SK-N-MC (cell line): Measurements from ENCODE around the gene PGLYRP3.

ENCODE experiments used
- DNase-seq: peaks from one replicate; pipeline ENCODE4 v3.0.0-alpha.2; 2011; ENCODE audit warnings: low read depth, low spot score
- H3K27ac ChIP-seq: fragments of 200-600 bp; sonication (generic); 2 replicates; pipeline ENCODE4 v1.5.1; 2016; ENCODE audit warnings: mixed run types
- H3K36me3 ChIP-seq: fragments of 200-600 bp; sonication (generic); 2 replicates; pipeline ENCODE4 v1.6.1; 2017; ENCODE audit warnings: antibody characterized with exemption, low read length, mixed read lengths; ENCODE audit not compliant: insufficient read depth
- H3K4me3 ChIP-seq: fragments of 200-600 bp; sonication (generic); 2 replicates; pipeline ENCODE4 v1.5.1; 2016
- H3K9ac ChIP-seq: fragments of 200-600 bp; sonication (generic); 2 replicates; pipeline ENCODE4 v1.8.0; 2017; ENCODE audit warnings: mixed run types, mixed read lengths; ENCODE audit not compliant: insufficient read length
- H3K9me3 ChIP-seq: fragments of 200-600 bp; sonication (generic); 2 replicates; pipeline ENCODE4 v1.6.1; 2017; ENCODE audit warnings: low read depth, mild to moderate bottlenecking, antibody characterized with exemption, low read length, moderate library complexity, mixed read lengths
- EZH2 ChIP-seq: fragments of 200-600 bp; sonication (generic); IDR thresholded peaks from one replicate; pipeline ENCODE4 v1.6.1; 2017; ENCODE audit warnings: antibody characterized with exemption
- FOXP2 ChIP-seq: optimal IDR thresholded peaks from 2 replicates; pipeline ENCODE3; 2011; ENCODE audit warnings: mild to moderate bottlenecking, moderate library complexity; ENCODE audit not compliant: insufficient read depth; ENCODE audit errors: extremely low read length, control extremely low read depth
- POLR2AphosphoS5 ChIP-seq: IDR thresholded peaks from 2 replicates; pipeline ENCODE4 v1.6.1; 2012; ENCODE audit warnings: mild to moderate bottlenecking, low read depth, low read length, borderline replicate concordance

Gene PGLYRP3

GRCh38 chr1:153250166-153250565 is 62.6 kb downstream of the PGLYRP3 start:
- H3K9ac ChIP-seq = no peak overlapping the region
- H3K9me3 ChIP-seq = no peaks in the 10 kb centered on the region
- H3K27ac ChIP-seq = no peak overlapping the region
- no peak overlapping the region for H3K4me3 ChIP-seq
- DNase-seq = no peak
- TF ChIP-seq POLR2AphosphoS5 = no peak
- no peak for TF ChIP-seq FOXP2
- no peak for TF ChIP-seq EZH2
- H3K36me3 ChIP-seq = no peaks in the 10 kb centered on the region

GRCh38 chr1:153248176-153248879 is 64.4 kb downstream of the PGLYRP3 start:
- DNase-seq = no peak
- H3K4me3 ChIP-seq = no peak overlapping the region
- no peaks in the 10 kb centered on the region for H3K9me3 ChIP-seq
- H3K36me3 ChIP-seq = no peaks in the 10 kb centered on the region
- TF ChIP-seq POLR2AphosphoS5 (no peak), FOXP2 (no peak), EZH2 (no peak)
- H3K27ac ChIP-seq = no peak overlapping the region
- no peak overlapping the region for H3K9ac ChIP-seq
